HepG2 (cell line): ENCODE data around the gene RAB22A. TPM values are rescaled to one million over a fixed set of nuclear protein-coding genes. Genes with fewer than 3 reads are reported as not detected.

Experiments used
- ATAC-seq: fragments of 200-7000 bp; cut with Tn5 transposase; 3 replicates; pipeline ENCODE4 v1.9.1; 2020; ENCODE audit warnings: mild to moderate bottlenecking, moderate library complexity
- BruUV-seq: library from RNA; stranded (reverse); fragments of 400-500 nt; replicated peaks from 2 replicates; lab custom pipeline; 2021; lab: Mats Ljungman, UMichigan
- CTCF ChIA-PET: fragments of 300-600 bp; formaldehyde crosslinking; extraction: SDS; loops from one replicate; lab custom pipeline; 2021; ENCODE audit warnings: low total read pairs, inconsistent platforms, low intra/inter-chr PET ratio; lab: Yijun Ruan, JAX
- POLR2A ChIA-PET: fragments of 350-600 bp; sonication (Branson Sonifier 250); formaldehyde crosslinking; loops from one replicate; lab custom pipeline; 2020; ENCODE audit warnings: antibody characterized with exemption, inconsistent platforms; lab: Yijun Ruan, JAX
- DNase-seq: peaks from one replicate; pipeline ENCODE4 v3.0.0-alpha.2; 2015; ENCODE audit warnings: low spot score
- FAIRE-seq: peaks from 3 replicates; lab custom pipeline; 2011; peaks lifted over from hg19 to GRCh38; lab: Jason Lieb, UNC
- H2AFZ ChIP-seq: one replicate; pipeline ENCODE4 v1.6.1; 2011; ENCODE audit warnings: low read length, inconsistent platforms
- H3K27ac ChIP-seq: fragments of 300-600 bp; 3 replicates; pipeline ENCODE4 v1.8.0; 2011; ENCODE audit warnings: mixed run types, mild to moderate bottlenecking, mixed read lengths, low read length, inconsistent platforms; ENCODE audit not compliant: insufficient read depth; ENCODE audit errors: extremely low read length
- H3K27me3 ChIP-seq, 2 experiments: fragments of 200-600 bp in 1 of 2; 2 replicates in 1 of 2; 3 replicates in 1 of 2; pipeline versions ENCODE4 v1.6.0 to v1.8.0; 2011; ENCODE audit warnings: low read length in 2 of 2, mild to moderate bottlenecking in 2 of 2, moderate library complexity in 2 of 2, inconsistent platforms in 1 of 2; ENCODE audit not compliant: insufficient read depth in 2 of 2, control insufficient read depth in 1 of 2
- H3K36me3 ChIP-seq, 2 experiments: fragments of 200-600 bp in 1 of 2; replicated peaks in 1 of 2; 2 replicates in 1 of 2; 3 replicates in 1 of 2; pipeline versions ENCODE4 v1.5.1 to v1.8.0; 2011; ENCODE audit warnings: low read length in 2 of 2, inconsistent platforms in 1 of 2; ENCODE audit not compliant: insufficient read depth in 2 of 2, control insufficient read depth in 1 of 2
- H3K4me1 ChIP-seq: 2 replicates; pipeline ENCODE4 v1.5.1; 2012; ENCODE audit warnings: low read length, inconsistent platforms; ENCODE audit not compliant: insufficient read depth
- H3K4me2 ChIP-seq: 2 replicates; pipeline ENCODE4 v1.6.0; 2011; ENCODE audit warnings: low read depth, low read length, inconsistent platforms
- H3K4me3 ChIP-seq, 3 experiments: fragments of 200-600 bp in 1 of 3; sonication (generic), shearing (Covaris generic) in 1 of 3; replicated peaks in 1 of 3; 2 replicates each; pipeline ENCODE4 v1.5.1; 2011 to 2016; ENCODE audit warnings: low read length in 3 of 3, inconsistent platforms in 2 of 3, low read depth in 2 of 3, mild to moderate bottlenecking in 2 of 3, control low read depth in 1 of 3, mixed read lengths in 1 of 3; ENCODE audit not compliant: insufficient read depth in 1 of 3
- H3K79me2 ChIP-seq: one replicate; pipeline ENCODE4 v1.6.1; 2011; ENCODE audit warnings: low read length, inconsistent platforms; ENCODE audit not compliant: insufficient read depth
- H3K9ac ChIP-seq: 2 replicates; pipeline ENCODE4 v1.6.0; 2011; ENCODE audit warnings: mild to moderate bottlenecking, low read depth, low read length, inconsistent platforms; ENCODE audit not compliant: insufficient read depth
- H3K9me3 ChIP-seq: 2 replicates; pipeline ENCODE4 v1.5.1; 2012; ENCODE audit warnings: mild to moderate bottlenecking, low read length
- H4K20me1 ChIP-seq: 2 replicates; pipeline ENCODE4 v1.6.0; 2011; ENCODE audit warnings: inconsistent platforms, mild to moderate bottlenecking, low read length, moderate library complexity; ENCODE audit not compliant: insufficient read depth
- ADNP ChIP-seq: sonication (generic); formaldehyde crosslinking; IDR thresholded peaks from 2 replicates; pipeline ENCODE4 v1.4.0; 2020; ENCODE audit warnings: missing genetic modification reagents
- ARNTL ChIP-seq: sonication (generic); formaldehyde crosslinking; IDR thresholded peaks from 2 replicates; pipeline ENCODE4 v1.4.0; 2020; ENCODE audit warnings: mild to moderate bottlenecking, missing genetic modification reagents
- IKZF1 ChIP-seq: fragments of 450-650 bp; IDR thresholded peaks from 2 replicates; pipeline ENCODE4 v1.7.1; 2016
- KDM2A ChIP-seq: sonication (generic); formaldehyde crosslinking; IDR thresholded peaks from 2 replicates; pipeline ENCODE4 v1.4.0; 2020; ENCODE audit warnings: low read depth, missing genetic modification reagents, borderline replicate concordance
- WGBS: methylation state at CpG from one replicate; pipeline ENCODE4 v1.1.6; 2017; ENCODE audit warnings: low lambda C conversion rate; 5-methylcytosine and 5-hydroxymethylcytosine counted together
- in situ Hi-C: cut with HindIII; loops from 2 replicates; pipeline ENCODE4 v1.10.0; 2017; ENCODE audit warnings: low pct_unique_long_range_greater_than_20kb; ENCODE audit not compliant: extremely low pct_ligation_motif_present
- intact Hi-C: fragments of 100-400 bp; cut with micrococcal nuclease; formaldehyde crosslinking; loops from one replicate; pipeline ENCODE4 v1.10.0; 2022; ENCODE audit not compliant: unreplicated experiment
- polyA plus RNA-seq, 8 experiments: library from polyadenylated mRNA; depleted of rRNA in 3 of 8; stranded (reverse) in 7 of 8; unstranded in 1 of 8; fragments of >200 nt; fragmentation: Illumina TruSeq in 4 of 8; extraction: Trizol in 4 of 8; gene quantifications; 2 replicates each; pipeline versions ENCODE4 v1.2.1 to v1.2.3, GENCODE V29; 2011 to 2016; ENCODE audit warnings: low read depth in 4 of 8, missing spikeins in 1 of 8, mixed read lengths in 1 of 8; ENCODE audit not compliant: insufficient read depth in 1 of 8
- total RNA-seq, 5 experiments: library from RNA; depleted of rRNA; stranded (reverse); fragments of >200 nt; fragmentation: Illumina TruSeq; extraction: Trizol; gene quantifications; 2 replicates each; pipeline ENCODE4 v1.2.3, GENCODE V29; 2016; ENCODE audit warnings: low read depth in 1 of 5
- TF ChIP-seq, protein P1 (sequence below): sonication (generic); formaldehyde crosslinking; IDR thresholded peaks from 2 replicates; pipeline ENCODE4 v1.4.0; 2020; ENCODE audit warnings: missing genetic modification reagents, borderline replicate concordance

The RAB22A gene
- total and polyA plus RNA-seq, 2 of the 13 experiments (the other 11 are each of a cell fraction or from before 2014, with no cell fraction given): 10.7 to 11.2 TPM

DNA sequence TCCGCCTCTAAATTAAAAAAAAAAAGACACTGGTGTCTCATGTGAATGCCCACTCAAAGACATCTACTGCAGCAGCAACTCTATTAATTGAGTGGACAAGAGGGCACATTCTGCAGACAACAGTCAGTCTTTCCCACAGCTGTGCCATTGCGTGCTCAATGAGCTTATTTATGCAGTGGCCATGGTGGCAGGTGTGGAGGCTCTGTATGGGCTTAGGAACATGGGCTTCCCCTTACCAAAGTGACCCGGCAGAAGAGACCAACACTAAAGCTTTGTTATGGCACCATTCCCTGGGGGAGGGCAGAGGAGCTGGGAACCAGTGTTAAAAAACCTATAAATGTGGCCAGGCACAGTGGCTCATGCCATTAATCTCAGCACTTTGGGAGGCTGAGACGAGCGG lies 75.3 kb downstream of the RAB22A start:
- in situ Hi-C loops: no loop called here
- no TSS peak for BruUV-seq
- Histone ChIP-seq H2AFZ (no peak overlapping the region), H3K79me2 (peaks cover 6% of the 10 kb centered on the region), H3K4me1 (peaks cover 2% of the 10 kb centered on the region), H3K27ac (no peak overlapping the region), H3K4me2 (no peak overlapping the region), H3K27me3 (peaks cover 0 to 17% of the 10 kb centered on the region in 2 experiments; a peak in 3 of 5 replicates), H3K36me3 (no peaks in the 10 kb centered on the region), H3K9me3 (peaks cover 15% of the 10 kb centered on the region), H4K20me1 (no peaks in the 10 kb centered on the region), H3K9ac (no peak overlapping the region), H3K4me3 (no peak overlapping the region)
- FAIRE-seq (no peak), DNase-seq (no peak), ATAC-seq (no peak)
- POLR2A ChIA-PET: no interaction called here
- 68% methylated on average over 5 of the region's 5 CpGs for WGBS
- TF ChIP-seq ARNTL (CRISPR knock-in tag) (no peak), KDM2A (0 out of 2 replicates have a peak, but pooled peaks have one; percentile 21)
- intact Hi-C loops: loop anchor here (5.0 kb wide), 3 partner anchors 52 to 138 kb away; partner anchors contain the start of gene RAB22A
- CTCF ChIA-PET: no interaction called here

DNA sequence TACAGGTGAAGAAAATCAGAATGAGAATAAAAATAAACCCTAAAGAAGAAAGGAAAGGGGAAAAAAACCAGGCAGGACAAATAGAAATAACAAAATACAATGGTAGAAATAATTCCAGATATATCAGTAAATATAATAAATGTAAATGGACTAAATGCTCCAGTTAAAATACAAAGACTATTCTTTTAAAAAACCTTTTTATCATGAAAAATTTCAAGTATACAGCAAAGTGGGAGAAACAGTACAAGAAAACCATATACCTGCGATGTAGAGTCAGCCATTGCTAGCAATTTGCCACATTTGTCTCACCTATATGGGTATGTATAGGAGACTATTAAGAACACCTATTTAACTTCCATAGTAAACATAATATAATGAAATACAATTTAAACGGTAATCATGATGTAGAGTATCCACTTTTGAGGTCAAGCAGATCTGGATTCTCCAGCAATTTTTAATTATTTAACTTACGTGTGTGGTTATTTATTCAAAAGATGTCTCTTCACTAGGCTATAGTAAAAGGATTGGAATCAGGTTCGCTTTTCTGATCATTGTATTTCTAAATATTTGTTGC lies 78.6 kb downstream of the RAB22A start:
- ChIA-PET POLR2A (interaction anchor here (1.0 to 1.5 kb wide), 13 partner anchors 12 to 644 kb away, joined by 4 to 8 read pairs (median 5); partner anchors contain the start of genes ATP5F1E and STX16), CTCF (no interaction called here)
- 51% methylated on average over 4 of the region's 4 CpGs for WGBS
- TF ChIP-seq ADNP (CRISPR knock-in tag) (no peak), IKZF1 (no peak)
- TF ChIP-seq, protein P1, sequence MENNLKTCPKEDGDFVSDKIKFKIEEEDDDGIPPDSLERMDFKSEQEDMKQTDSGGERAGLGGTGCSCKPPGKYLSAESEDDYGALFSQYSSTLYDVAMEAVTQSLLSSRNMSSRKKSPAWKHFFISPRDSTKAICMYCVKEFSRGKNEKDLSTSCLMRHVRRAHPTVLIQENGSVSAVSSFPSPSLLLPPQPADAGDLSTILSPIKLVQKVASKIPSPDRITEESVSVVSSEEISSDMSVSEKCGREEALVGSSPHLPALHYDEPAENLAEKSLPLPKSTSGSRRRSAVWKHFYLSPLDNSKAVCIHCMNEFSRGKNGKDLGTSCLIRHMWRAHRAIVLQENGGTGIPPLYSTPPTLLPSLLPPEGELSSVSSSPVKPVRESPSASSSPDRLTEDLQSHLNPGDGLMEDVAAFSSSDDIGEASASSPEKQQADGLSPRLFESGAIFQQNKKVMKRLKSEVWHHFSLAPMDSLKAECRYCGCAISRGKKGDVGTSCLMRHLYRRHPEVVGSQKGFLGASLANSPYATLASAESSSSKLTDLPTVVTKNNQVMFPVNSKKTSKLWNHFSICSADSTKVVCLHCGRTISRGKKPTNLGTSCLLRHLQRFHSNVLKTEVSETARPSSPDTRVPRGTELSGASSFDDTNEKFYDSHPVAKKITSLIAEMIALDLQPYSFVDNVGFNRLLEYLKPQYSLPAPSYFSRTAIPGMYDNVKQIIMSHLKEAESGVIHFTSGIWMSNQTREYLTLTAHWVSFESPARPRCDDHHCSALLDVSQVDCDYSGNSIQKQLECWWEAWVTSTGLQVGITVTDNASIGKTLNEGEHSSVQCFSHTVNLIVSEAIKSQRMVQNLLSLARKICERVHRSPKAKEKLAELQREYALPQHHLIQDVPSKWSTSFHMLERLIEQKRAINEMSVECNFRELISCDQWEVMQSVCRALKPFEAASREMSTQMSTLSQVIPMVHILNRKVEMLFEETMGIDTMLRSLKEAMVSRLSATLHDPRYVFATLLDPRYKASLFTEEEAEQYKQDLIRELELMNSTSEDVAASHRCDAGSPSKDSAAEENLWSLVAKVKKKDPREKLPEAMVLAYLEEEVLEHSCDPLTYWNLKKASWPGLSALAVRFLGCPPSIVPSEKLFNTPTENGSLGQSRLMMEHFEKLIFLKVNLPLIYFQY: 0 out of 2 replicates have a peak, but pooled peaks have one; percentile 4
- 0 out of 2 replicates have a peak, but pooled peaks cover 4% of the 10 kb centered on the region for H4K20me1 ChIP-seq
- peak overlapping the region; percentile 93 for H2AFZ ChIP-seq
- peak overlapping the region; percentile 77 for H3K4me2 ChIP-seq
- no peaks in the 10 kb centered on the region for H3K9me3 ChIP-seq
- H3K79me2 ChIP-seq: peaks cover 39% of the 10 kb centered on the region
- ATAC-seq (no peak), DNase-seq (no peak), FAIRE-seq (no peak)
- H3K27ac ChIP-seq: no peak overlapping the region
- peak overlapping the region; percentile 55; the same call in 1 of the 2 replicates for H3K9ac ChIP-seq
- peaks cover 4 to 16% of the 10 kb centered on the region in 2 experiments; a peak in 4 of 5 replicates for H3K36me3 ChIP-seq
- in situ Hi-C loops (no loop called here), intact Hi-C loops (loop anchor here (5.0 kb wide), 3 partner anchors 49 to 141 kb away; partner anchors contain the start of gene RAB22A)
- H3K27me3 ChIP-seq: no peaks in the 10 kb centered on the region; a peak in 1 of 5 replicates
- no TSS peak for BruUV-seq
- H3K4me1 ChIP-seq: peaks cover 35% of the 10 kb centered on the region
- peak overlapping the region; percentile 62 to 71 (median 71); a peak in 5 of 6 replicates for H3K4me3 ChIP-seq
